HG03439 (cell line): ENCODE data around the gene PBX3.

Experiments used
- ATAC-seq: cut with Tn5 transposase; IDR thresholded peaks from one replicate; pipeline ENCODE4 v1.9.1; 2021; ENCODE audit warnings: mild to moderate bottlenecking, moderate library complexity; ENCODE audit not compliant: unreplicated experiment

Gene PBX3

DNA sequence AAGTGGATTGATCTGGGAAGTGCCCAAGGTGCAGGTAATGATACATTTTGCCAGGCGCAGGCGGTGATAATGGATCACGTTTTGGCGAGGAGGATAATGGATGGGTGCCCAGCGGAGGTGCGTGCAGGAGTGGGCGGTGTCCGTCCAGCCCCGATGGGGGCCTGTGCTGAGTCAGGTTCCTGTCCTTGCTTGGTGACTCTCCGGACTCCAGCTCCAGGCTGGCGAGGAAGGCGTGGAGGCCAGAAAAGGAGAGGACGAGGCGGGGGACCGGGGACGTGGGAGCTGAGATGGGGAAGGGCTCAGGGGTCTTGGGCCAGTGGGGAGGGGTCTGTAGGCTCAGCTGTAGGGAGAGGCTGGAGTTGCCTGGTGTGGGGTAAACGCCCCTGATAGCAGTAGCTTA, 268.3 kb downstream of the PBX3 start:
- no peak for ATAC-seq

DNA sequence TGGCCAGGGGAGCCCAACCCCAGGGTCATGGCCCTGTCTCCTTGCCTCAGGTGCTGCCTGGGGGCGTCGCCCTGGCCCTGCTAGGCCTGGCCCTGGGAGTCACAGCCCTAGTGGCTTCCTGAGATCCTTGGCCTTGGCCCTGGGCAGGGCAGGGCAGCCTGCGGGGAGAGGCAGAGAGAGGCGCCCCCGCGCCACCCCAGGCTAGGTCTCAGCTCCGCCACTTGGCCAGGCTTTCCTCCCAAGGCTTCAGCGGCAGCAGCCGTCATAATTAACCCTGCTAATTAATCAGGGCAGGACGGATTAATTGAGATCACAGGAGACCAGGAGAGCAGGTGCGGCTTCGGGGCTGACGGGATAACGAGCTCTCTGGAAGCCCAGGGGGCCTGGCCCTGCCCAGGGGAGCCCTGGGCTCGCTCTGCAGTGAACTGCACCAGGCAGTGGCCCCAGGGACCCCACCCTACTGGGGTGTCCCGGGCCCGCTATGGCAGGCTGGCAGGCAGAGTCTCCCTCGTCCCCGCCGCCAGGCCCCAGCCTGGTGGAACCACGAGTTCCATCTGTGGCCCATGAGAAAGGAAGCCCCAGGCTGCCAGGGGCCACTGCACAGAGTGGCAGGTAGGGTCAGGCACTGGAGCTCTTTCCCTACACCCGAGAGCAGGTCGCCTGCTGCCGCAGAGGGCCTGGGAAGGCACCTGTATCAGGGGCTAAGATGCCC, 269.6 kb downstream of the PBX3 start:
- no peak for ATAC-seq
